GM18507 (cell line): ENCODE data around the gene BCL2L11.

Source experiments
- DNase-seq: peaks from one replicate; pipeline ENCODE4 v3.0.0; 2011; ENCODE audit warnings: low read depth; ENCODE audit not compliant: insufficient read length; ENCODE audit errors: extremely low spot score
- FAIRE-seq: peaks from 2 replicates; lab custom pipeline; 2011; peaks lifted over from hg19 to GRCh38; lab: Jason Lieb, UNC

The BCL2L11 gene

GRCh38 chr2:111164078-111164477 lies 43.4 kb downstream of the BCL2L11 start:
- no peak for FAIRE-seq
- DNase-seq = no peak

GRCh38 chr2:111165084-111165483 lies 44.4 kb downstream of the BCL2L11 start:
- FAIRE-seq (no peak), DNase-seq (no peak)

- FAIRE-seq (no peak), DNase-seq (no peak)
These were observed 45.4 kb downstream of the BCL2L11 start for GRCh38 chr2:111166115-111166514.

GRCh38 chr2:111167076-111167862 lies 46.6 kb downstream of the BCL2L11 start:
- DNase-seq = no peak
- FAIRE-seq = peak; percentile 82

- no peak for DNase-seq
- no peak for FAIRE-seq
These were observed 47.1 kb downstream of the BCL2L11 start for GRCh38 chr2:111167863-111168162.

GRCh38 chr2:111168528-111169239 lies 48.0 kb downstream of the BCL2L11 start:
- FAIRE-seq (peak; percentile 77), DNase-seq (peak; percentile 44)

GRCh38 chr2:111169268-111169667 lies 48.6 kb downstream of the BCL2L11 start:
- FAIRE-seq = no peak
- DNase-seq = no peak

GRCh38 chr2:111169924-111170323 lies 49.2 kb downstream of the BCL2L11 start:
- FAIRE-seq (peak; percentile 5), DNase-seq (no peak)

- no peak for DNase-seq
- no peak for FAIRE-seq
These were observed 50.7 kb downstream of the BCL2L11 start for GRCh38 chr2:111171337-111171930.

- no peak for FAIRE-seq
- no peak for DNase-seq
These were observed 52.0 kb downstream of the BCL2L11 start for GRCh38 chr2:111172666-111173065.

GRCh38 chr2:111173338-111173737 lies 52.6 kb downstream of the BCL2L11 start:
- no peak for DNase-seq
- FAIRE-seq = no peak

GRCh38 chr2:111173856-111174255 lies 53.1 kb downstream of the BCL2L11 start:
- no peak for DNase-seq
- FAIRE-seq = no peak

GRCh38 chr2:111175615-111176014 lies 54.9 kb downstream of the BCL2L11 start:
- DNase-seq (no peak), FAIRE-seq (no peak)

GRCh38 chr2:111176388-111176787 lies 55.7 kb downstream of the BCL2L11 start:
- DNase-seq (no peak), FAIRE-seq (no peak)

GRCh38 chr2:111176867-111177266 lies 56.2 kb downstream of the BCL2L11 start:
- DNase-seq = no peak
- FAIRE-seq = no peak

- DNase-seq (no peak), FAIRE-seq (no peak)
These were observed 57.6 kb downstream of the BCL2L11 start for GRCh38 chr2:111178296-111178695.

GRCh38 chr2:111178730-111179405 lies 58.2 kb downstream of the BCL2L11 start:
- no peak for FAIRE-seq
- no peak for DNase-seq

GRCh38 chr2:111182121-111182520 lies 61.4 kb downstream of the BCL2L11 start:
- DNase-seq (no peak), FAIRE-seq (no peak)

GRCh38 chr2:111182740-111183139 lies 62.0 kb downstream of the BCL2L11 start:
- DNase-seq = no peak
- no peak for FAIRE-seq

GRCh38 chr2:111184725-111185310 lies 64.1 kb downstream of the BCL2L11 start:
- no peak for DNase-seq
- no peak for FAIRE-seq
